ENCODE measurements around the gene KIRREL3.

GRCh38 chr11:126418887-126419286, 581.7 kb downstream of the KIRREL3 start:
- no peak for TF ChIP-seq POLR2A (IDR thresholded peaks at IDR 0.05; ENCODE audit: control extremely low read depth in 1 of 2, low read depth in 2 of 2, low read length in 2 of 2)
- TF ChIP-seq POLR2AphosphoS5 (IDR thresholded peaks at IDR 0.05; ENCODE audit: low read depth, low read length) = no peak
- no peak for TF ChIP-seq EZH2 (IDR thresholded peaks at IDR 0.05; ENCODE audit: low read depth, low read length, severe bottlenecking)
- TF ChIP-seq EGR1 (IDR thresholded peaks at IDR 0.05; ENCODE audit: borderline replicate concordance, low read depth, low read length) = no peak

Data from H1 (cell line).